Gastroesophageal sphincter (tissue), 4 donors: ENCODE results near the gene MICU2. TPM values are rescaled to one million over a fixed set of nuclear protein-coding genes. Genes with fewer than 3 reads are reported as not detected.

ENCODE experiments used
- ATAC-seq: fragments of 150-250 bp; one replicate; pipeline ENCODE4 v1.9.1; 2016; ENCODE audit warnings: mild to moderate bottlenecking, moderate library complexity
- H3K27ac ChIP-seq, 4 donors: fragments of 200-600 bp; sonication (generic) in 3 of 4; 1 replicate in 3 of 4; 2 replicates in 1 of 4; pipeline ENCODE4 v1.5.1; 2016 to 2019
- H3K27me3 ChIP-seq: fragments of 200-600 bp; sonication (generic); one replicate; pipeline ENCODE4 v1.5.1; 2019
- H3K36me3 ChIP-seq, 2 donors: fragments of 200-600 bp; sonication (generic); one replicate each; pipeline ENCODE4 v1.5.1; 2019; ENCODE audit warnings: control low read depth in 1 of 2
- H3K4me1 ChIP-seq, 3 donors: fragments of 200-600 bp; sonication (generic); 1 replicate in 2 of 3; 2 replicates in 1 of 3; pipeline ENCODE4 v1.5.1; 2016 to 2019; ENCODE audit warnings: control low read depth in 2 of 3
- H3K4me3 ChIP-seq, 2 donors: fragments of 200-600 bp; sonication (generic); one replicate each; pipeline ENCODE4 v1.5.1; 2019; ENCODE audit warnings: mild to moderate bottlenecking in 1 of 2, moderate library complexity in 1 of 2
- H3K9me3 ChIP-seq, 3 donors: fragments of 200-600 bp; sonication (generic); one replicate each; pipeline ENCODE4 v1.5.1; 2017 to 2019; ENCODE audit warnings: control low read depth in 2 of 3
- CTCF ChIP-seq, 4 experiments: fragments of 200-600 bp in 2 of 4; fragments of 450-650 bp in 2 of 4; sonication (generic) in 1 of 4; IDR thresholded peaks; one replicate each; pipeline ENCODE4 v1.5.1; 2017 to 2019; ENCODE audit warnings: antibody characterized with exemption in 4 of 4, mild to moderate bottlenecking in 2 of 4, moderate library complexity in 2 of 4
- EP300 ChIP-seq: sonication (generic); formaldehyde crosslinking; IDR thresholded peaks from one replicate; pipeline ENCODE4 v1.6.1; 2017; ENCODE audit warnings: antibody characterized with exemption, mild to moderate bottlenecking
- POLR2A ChIP-seq, 2 donors: fragments of 450-650 bp; IDR thresholded peaks; one replicate each; pipeline ENCODE4 v1.6.1; 2017; ENCODE audit warnings: antibody characterized with exemption in 2 of 2, mild to moderate bottlenecking in 2 of 2, moderate library complexity in 1 of 2
- POLR2AphosphoS5 ChIP-seq: sonication (generic); formaldehyde crosslinking; IDR thresholded peaks from one replicate; pipeline ENCODE4 v1.6.1; 2017; ENCODE audit warnings: antibody characterized with exemption
- WGBS, 2 donors: methylation state at CpG; one replicate each; pipeline ENCODE4 v1.1.5; 2018; ENCODE audit warnings: low coverage in 1 of 2; 5-methylcytosine and 5-hydroxymethylcytosine counted together
- small RNA-seq, 4 donors: library from RNA; depleted of rRNA; stranded (forward); fragments of <200 nt; gene quantifications; one replicate each; pipeline ENCODE3, GENCODE V24; 2016
- total RNA-seq, 4 donors: library from RNA; depleted of rRNA; stranded (reverse); fragments of >200 nt; gene quantifications; one replicate each; pipeline ENCODE4 v1.1.0, GENCODE V29; 2016

MICU2 gene
- total RNA-seq, 4 donors from 2014 or later = 35.2 to 67.7 (median 42.0) TPM

- Histone ChIP-seq H3K9me3 (no peaks in the 10 kb centered on the region), H3K36me3 (no peaks in the 10 kb centered on the region), H3K4me1 (no peaks in the 10 kb centered on the region), H3K4me3 (no peak overlapping the region), H3K27ac (no peak overlapping the region), H3K27me3 (no peaks in the 10 kb centered on the region)
- ATAC-seq = no peak
- TF ChIP-seq EP300 (no peak), POLR2AphosphoS5 (no peak), CTCF (IDR thresholded peaks at IDR 0.05) (no peak), POLR2A (IDR thresholded peaks at IDR 0.05) (no peak)
- 89 to 100% methylated on average over 1 to 2 of the region's 2 CpGs for WGBS, 2 donors
These were observed 157.3 kb downstream of the MICU2 start for GRCh38 chr13:21446656-21447055.

GRCh38 chr13:21445759-21446158 is 158.2 kb downstream of the MICU2 start:
- Histone ChIP-seq H3K27me3 (no peaks in the 10 kb centered on the region), H3K4me3 (no peak overlapping the region), H3K27ac (no peak overlapping the region), H3K36me3 (no peaks in the 10 kb centered on the region), H3K4me1 (no peaks in the 10 kb centered on the region), H3K9me3 (no peaks in the 10 kb centered on the region)
- 79 to 86% methylated on average over 6 of the region's 6 CpGs for WGBS, 2 donors
- TF ChIP-seq EP300 (no peak), POLR2AphosphoS5 (no peak), CTCF (IDR thresholded peaks at IDR 0.05) (no peak), POLR2A (IDR thresholded peaks at IDR 0.05) (no peak)
- no peak for ATAC-seq

- no peak overlapping the region for H3K27ac ChIP-seq
- peaks cover 0 to 4% (median 0%) of the 10 kb centered on the region in 3 donors for H3K9me3 ChIP-seq
- no peak for ATAC-seq
- no peak for TF ChIP-seq EP300
- TF ChIP-seq POLR2A (IDR thresholded peaks at IDR 0.05) = no peak
- no peak for TF ChIP-seq CTCF (IDR thresholded peaks at IDR 0.05)
- TF ChIP-seq POLR2AphosphoS5 = no peak
- H3K4me3 ChIP-seq = no peak overlapping the region
- H3K27me3 ChIP-seq = no peaks in the 10 kb centered on the region
- no peaks in the 10 kb centered on the region for H3K36me3 ChIP-seq
- WGBS, 2 donors = 83 to 85% methylated on average over 1 of the region's 1 CpG
- H3K4me1 ChIP-seq = no peaks in the 10 kb centered on the region
These were observed 160.8 kb downstream of the MICU2 start for GRCh38 chr13:21443171-21443570.

Small RNAs within 50 kb of the gene (small RNA-seq; reads per million reads assigned to genes)
- 0 reads per million in 4 donors for gene RNU6-59P

Other genes with a start within 250 kb of the MICU2 start
- 10 to 100 TPM; 42.8 to 67.1 (median 58.3) TPM for gene ZDHHC20, start 144.9 kb downstream of the MICU2 start, total RNA-seq
- gene FGF9, start 66.9 kb upstream of the MICU2 start, total RNA-seq = 1 to 10 TPM in 3 of 4 donors, under 1 TPM in 1; 0.13 to 2.1 (median 1.3) TPM